HEK293 (cell line): ENCODE measurements around the gene HOXB4.

Experiments used
- FEZF1 ChIP-seq: fragments of 450-650 bp; formaldehyde crosslinking; IDR thresholded peaks from 2 replicates; pipeline ENCODE4 v1.5.1; 2016; ENCODE audit warnings: missing biosample characterization, missing genetic modification characterization
- GLI4 ChIP-seq: fragments of 450-650 bp; formaldehyde crosslinking; IDR thresholded peaks from 2 replicates; pipeline ENCODE4 v1.5.1; 2016; ENCODE audit warnings: missing biosample characterization, missing genetic modification characterization
- GLIS1 ChIP-seq: fragments of 450-650 bp; formaldehyde crosslinking; IDR thresholded peaks from 2 replicates; pipeline ENCODE4 v1.5.1; 2016; ENCODE audit warnings: missing biosample characterization, missing genetic modification characterization
- KLF1 ChIP-seq: fragments of 450-650 bp; formaldehyde crosslinking; IDR thresholded peaks from 2 replicates; pipeline ENCODE4 v1.5.1; 2016; ENCODE audit warnings: missing biosample characterization, missing genetic modification characterization
- OVOL3 ChIP-seq: fragments of 450-650 bp; formaldehyde crosslinking; IDR thresholded peaks from 2 replicates; pipeline ENCODE4 v1.5.1; 2016; ENCODE audit warnings: missing biosample characterization, missing genetic modification characterization
- SP7 ChIP-seq: fragments of 450-650 bp; formaldehyde crosslinking; IDR thresholded peaks from 2 replicates; pipeline ENCODE4 v1.5.1; 2016; ENCODE audit warnings: missing biosample characterization, missing genetic modification characterization
- TCF7L2 ChIP-seq: IDR thresholded peaks from 2 replicates; pipeline ENCODE4 v1.6.1; 2011; ENCODE audit warnings: low read depth, mild to moderate bottlenecking, inconsistent platforms, low read length, moderate library complexity, borderline replicate concordance
- YY1 ChIP-seq: fragments of 450-650 bp; formaldehyde crosslinking; IDR thresholded peaks from 2 replicates; pipeline ENCODE4 v1.5.1; 2018; ENCODE audit warnings: missing biosample characterization, missing genetic modification characterization
- ZBTB20 ChIP-seq: fragments of 450-650 bp; formaldehyde crosslinking; IDR thresholded peaks from 2 replicates; pipeline ENCODE4 v1.5.1; 2016; ENCODE audit warnings: missing biosample characterization, missing genetic modification characterization
- ZFP37 ChIP-seq: fragments of 450-650 bp; formaldehyde crosslinking; IDR thresholded peaks from 2 replicates; pipeline ENCODE4 v1.5.1; 2016; ENCODE audit warnings: missing biosample characterization, missing genetic modification characterization
- ZNF10 ChIP-seq: fragments of 450-650 bp; formaldehyde crosslinking; IDR thresholded peaks from 2 replicates; pipeline ENCODE4 v1.5.1; 2017; ENCODE audit warnings: missing biosample characterization, missing genetic modification characterization
- ZNF112 ChIP-seq: fragments of 450-650 bp; formaldehyde crosslinking; IDR thresholded peaks from 2 replicates; pipeline ENCODE4 v1.5.0; 2017; ENCODE audit warnings: missing biosample characterization, missing genetic modification characterization
- ZNF155 ChIP-seq: fragments of 450-650 bp; formaldehyde crosslinking; IDR thresholded peaks from 2 replicates; pipeline ENCODE4 v1.5.1; 2016; ENCODE audit warnings: missing biosample characterization, missing genetic modification characterization
- ZNF157 ChIP-seq: fragments of 450-650 bp; formaldehyde crosslinking; IDR thresholded peaks from 2 replicates; pipeline ENCODE4 v1.5.1; 2016; ENCODE audit warnings: missing biosample characterization, missing genetic modification characterization
- ZNF174 ChIP-seq: fragments of 450-650 bp; formaldehyde crosslinking; IDR thresholded peaks from 2 replicates; pipeline ENCODE4 v1.5.0; 2017; ENCODE audit warnings: missing biosample characterization, mild to moderate bottlenecking, missing genetic modification characterization
- ZNF175 ChIP-seq: fragments of 450-650 bp; formaldehyde crosslinking; IDR thresholded peaks from 2 replicates; pipeline ENCODE4 v1.5.1; 2016; ENCODE audit warnings: missing biosample characterization, missing genetic modification characterization
- ZNF202 ChIP-seq: fragments of 450-650 bp; formaldehyde crosslinking; IDR thresholded peaks from 2 replicates; pipeline ENCODE4 v1.5.1; 2016; ENCODE audit warnings: missing biosample characterization, missing genetic modification characterization, borderline replicate concordance
- ZNF248 ChIP-seq: fragments of 450-650 bp; formaldehyde crosslinking; IDR thresholded peaks from 2 replicates; pipeline ENCODE4 v1.5.1; 2017; ENCODE audit warnings: missing biosample characterization, missing genetic modification characterization
- ZNF324 ChIP-seq: fragments of 450-650 bp; formaldehyde crosslinking; IDR thresholded peaks from 2 replicates; pipeline ENCODE4 v1.5.1; 2016; ENCODE audit warnings: missing biosample characterization, missing genetic modification characterization
- ZNF354C ChIP-seq: fragments of 450-650 bp; formaldehyde crosslinking; IDR thresholded peaks from 2 replicates; pipeline ENCODE4 v1.5.1; 2016; ENCODE audit warnings: missing biosample characterization, missing genetic modification characterization, low read depth, borderline replicate concordance
- ZNF404 ChIP-seq: fragments of 450-650 bp; formaldehyde crosslinking; IDR thresholded peaks from 2 replicates; pipeline ENCODE4 v1.5.1; 2017; ENCODE audit warnings: missing biosample characterization, missing genetic modification characterization
- ZNF423 ChIP-seq: fragments of 450-650 bp; formaldehyde crosslinking; IDR thresholded peaks from 2 replicates; pipeline ENCODE4 v1.5.1; 2016; ENCODE audit warnings: missing biosample characterization, missing genetic modification characterization
- ZNF510 ChIP-seq: fragments of 450-650 bp; formaldehyde crosslinking; IDR thresholded peaks from 2 replicates; pipeline ENCODE4 v1.5.1; 2018; ENCODE audit warnings: mild to moderate bottlenecking, missing genetic modification characterization, missing biosample characterization; ENCODE audit not compliant: insufficient replicate concordance
- ZNF514 ChIP-seq: fragments of 450-650 bp; formaldehyde crosslinking; IDR thresholded peaks from 2 replicates; pipeline ENCODE4 v1.5.1; 2016; ENCODE audit warnings: missing biosample characterization, missing genetic modification characterization
- ZNF548 ChIP-seq: fragments of 450-650 bp; formaldehyde crosslinking; IDR thresholded peaks from 2 replicates; pipeline ENCODE4 v1.5.1; 2016; ENCODE audit warnings: missing biosample characterization, missing genetic modification characterization
- ZNF549 ChIP-seq: fragments of 450-650 bp; IDR thresholded peaks from 2 replicates; pipeline ENCODE4 v1.5.1; 2018; ENCODE audit warnings: missing biosample characterization, missing genetic modification characterization, mild to moderate bottlenecking, inconsistent platforms, moderate library complexity
- ZNF561 ChIP-seq: fragments of 450-650 bp; IDR thresholded peaks from 2 replicates; pipeline ENCODE4 v1.5.1; 2018; ENCODE audit warnings: missing biosample characterization, missing genetic modification characterization, borderline replicate concordance
- ZNF600 ChIP-seq: fragments of 450-650 bp; formaldehyde crosslinking; IDR thresholded peaks from 2 replicates; pipeline ENCODE4 v1.5.1; 2016; ENCODE audit warnings: missing biosample characterization, missing genetic modification characterization
- ZNF660 ChIP-seq: fragments of 450-650 bp; IDR thresholded peaks from 2 replicates; pipeline ENCODE4 v1.5.1; 2018; ENCODE audit warnings: missing biosample characterization, mild to moderate bottlenecking, missing genetic modification characterization
- ZNF707 ChIP-seq: fragments of 450-650 bp; formaldehyde crosslinking; IDR thresholded peaks from 2 replicates; pipeline ENCODE4 v1.5.1; 2016; ENCODE audit warnings: missing biosample characterization, missing genetic modification characterization
- ZSCAN16 ChIP-seq: fragments of 450-650 bp; formaldehyde crosslinking; IDR thresholded peaks from 2 replicates; pipeline ENCODE4 v1.5.1; 2016; ENCODE audit warnings: missing biosample characterization, missing genetic modification characterization
- TF ChIP-seq, protein P1 (sequence below): fragments of 450-650 bp; formaldehyde crosslinking; optimal IDR thresholded peaks from 2 replicates; pipeline ENCODE3; 2016; ENCODE audit warnings: missing biosample characterization, mild to moderate bottlenecking, missing genetic modification characterization
- TF ChIP-seq, protein P2 (sequence below): fragments of 450-650 bp; formaldehyde crosslinking; IDR thresholded peaks from 2 replicates; pipeline ENCODE4 v1.5.1; 2017; ENCODE audit warnings: missing biosample characterization, missing genetic modification characterization

Gene HOXB4

DNA sequence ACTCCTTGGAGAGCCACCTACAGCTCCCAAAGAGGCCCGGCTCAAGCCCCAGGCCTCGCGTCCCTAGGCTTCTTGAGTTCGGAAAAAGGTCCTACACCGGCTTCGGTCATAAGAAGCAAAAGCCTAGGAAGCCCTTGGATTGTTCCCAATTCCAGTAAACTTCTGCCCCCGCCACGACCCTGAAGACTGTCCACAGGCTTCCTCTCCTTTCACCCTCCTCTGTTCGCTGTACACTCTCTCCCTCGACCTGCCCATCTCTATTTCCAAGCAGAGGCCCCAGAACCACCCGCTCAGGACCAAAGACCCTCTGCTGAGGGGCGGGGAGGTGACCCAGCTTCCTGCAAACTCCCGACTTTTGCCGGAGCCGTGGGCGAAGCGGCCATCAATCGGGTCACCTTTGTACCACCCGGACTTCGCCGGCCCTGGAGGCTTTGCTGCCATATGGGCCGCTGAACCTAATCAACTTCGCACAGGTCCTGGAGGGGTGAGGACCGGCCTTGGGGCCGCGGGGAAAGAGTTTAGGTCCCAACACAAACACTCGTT is 36.0 kb downstream of the HOXB4 start (continued):
- TF ChIP-seq ZNF112 (tag by site-specific recombination): no peak
- no peak for TF ChIP-seq ZNF548 (tag by site-specific recombination)
- no peak for TF ChIP-seq ZNF175 (tag by site-specific recombination)
- no peak for TF ChIP-seq ZFP37 (tag by site-specific recombination)
- TF ChIP-seq ZNF174 (tag by site-specific recombination): no peak
- TF ChIP-seq ZNF660 (tag by site-specific recombination): peak; percentile 80; the same call in 1 of the 2 replicates
- no peak for TF ChIP-seq ZSCAN16 (tag by site-specific recombination)
- peak; percentile 68 for TF ChIP-seq ZNF600 (tag by site-specific recombination)
- TF ChIP-seq, protein P1, sequence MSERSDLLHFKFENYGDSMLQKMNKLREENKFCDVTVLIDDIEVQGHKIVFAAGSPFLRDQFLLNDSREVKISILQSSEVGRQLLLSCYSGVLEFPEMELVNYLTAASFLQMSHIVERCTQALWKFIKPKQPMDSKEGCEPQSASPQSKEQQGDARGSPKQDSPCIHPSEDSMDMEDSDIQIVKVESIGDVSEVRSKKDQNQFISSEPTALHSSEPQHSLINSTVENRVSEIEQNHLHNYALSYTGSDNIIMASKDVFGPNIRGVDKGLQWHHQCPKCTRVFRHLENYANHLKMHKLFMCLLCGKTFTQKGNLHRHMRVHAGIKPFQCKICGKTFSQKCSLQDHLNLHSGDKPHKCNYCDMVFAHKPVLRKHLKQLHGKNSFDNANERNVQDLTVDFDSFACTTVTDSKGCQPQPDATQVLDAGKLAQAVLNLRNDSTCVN (tag by site-specific recombination): no peak
- no peak; the same call in 1 of the 2 replicates for TF ChIP-seq ZNF561 (tag by site-specific recombination)
- TF ChIP-seq ZNF157 (tag by site-specific recombination): no peak
- TF ChIP-seq ZNF707 (tag by site-specific recombination): no peak
- peak; percentile 79 for TF ChIP-seq ZBTB20 (tag by site-specific recombination)
- TF ChIP-seq KLF1 (tag by site-specific recombination): no peak
- TF ChIP-seq ZNF354C (tag by site-specific recombination): no peak
- TF ChIP-seq TCF7L2: no peak
- TF ChIP-seq ZNF324 (tag by site-specific recombination): no peak
- no peak for TF ChIP-seq ZNF10 (tag by site-specific recombination)
- no peak for TF ChIP-seq ZNF404 (tag by site-specific recombination)
- TF ChIP-seq, protein P2, sequence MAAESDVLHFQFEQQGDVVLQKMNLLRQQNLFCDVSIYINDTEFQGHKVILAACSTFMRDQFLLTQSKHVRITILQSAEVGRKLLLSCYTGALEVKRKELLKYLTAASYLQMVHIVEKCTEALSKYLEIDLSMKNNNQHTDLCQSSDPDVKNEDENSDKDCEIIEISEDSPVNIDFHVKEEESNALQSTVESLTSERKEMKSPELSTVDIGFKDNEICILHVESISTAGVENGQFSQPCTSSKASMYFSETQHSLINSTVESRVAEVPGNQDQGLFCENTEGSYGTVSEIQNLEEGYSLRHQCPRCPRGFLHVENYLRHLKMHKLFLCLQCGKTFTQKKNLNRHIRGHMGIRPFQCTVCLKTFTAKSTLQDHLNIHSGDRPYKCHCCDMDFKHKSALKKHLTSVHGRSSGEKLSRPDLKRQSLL: no peak
- no peak for TF ChIP-seq OVOL3 (tag by site-specific recombination)
- TF ChIP-seq SP7: no peak
- TF ChIP-seq YY1 (tag by site-specific recombination): no peak; the same call in 1 of the 2 replicates
- no peak for TF ChIP-seq GLI4 (tag by site-specific recombination)
- TF ChIP-seq GLIS1 (tag by site-specific recombination): no peak
- TF ChIP-seq ZNF202 (tag by site-specific recombination): no peak
- TF ChIP-seq FEZF1 (tag by site-specific recombination): no peak
- no peak for TF ChIP-seq ZNF248 (tag by site-specific recombination)
- no peak for TF ChIP-seq ZNF549 (tag by site-specific recombination)
- no peak for TF ChIP-seq ZNF510
- no peak for TF ChIP-seq ZNF514 (tag by site-specific recombination)
- TF ChIP-seq ZNF155: no peak
- no peak for TF ChIP-seq ZNF423 (tag by site-specific recombination)
